Panc1 (cell line): ENCODE measurements around the gene RBFOX1. TPM values are rescaled to one million over a fixed set of nuclear protein-coding genes. Genes with fewer than 3 reads are reported as not detected.

Experiments used
- ATAC-seq: fragments of 200-7000 bp; cut with Tn5 transposase; 2 replicates; pipeline ENCODE4 v1.9.1; 2020; ENCODE audit warnings: mild to moderate bottlenecking, moderate library complexity
- BruUV-seq: library from RNA; stranded (reverse); fragments of 400-500 nt; replicated peaks from 2 replicates; lab custom pipeline; 2021; lab: Mats Ljungman, UMichigan
- CTCF ChIA-PET: fragments of 300-600 bp; sonication (Branson Sonifier 250); formaldehyde crosslinking; loops from one replicate; lab custom pipeline; 2022; ENCODE audit warnings: antibody characterized with exemption; lab: Charles Lee
- POLR2A ChIA-PET: fragments of 300-600 bp; sonication (Branson Sonifier 250); formaldehyde crosslinking; loops from one replicate; lab custom pipeline; 2022; ENCODE audit warnings: antibody characterized with exemption; lab: Charles Lee
- DNase-seq: peaks from one replicate; pipeline ENCODE4 v3.0.0-alpha.2; 2010; ENCODE audit warnings: low read depth, low spot score
- H3K27ac ChIP-seq: 2 replicates; pipeline ENCODE4 v1.5.1; 2011; ENCODE audit warnings: mild to moderate bottlenecking, low read length, inconsistent platforms
- H3K27me3 ChIP-seq: fragments of 200-500 bp; sonication (Bioruptor generic); 2 replicates; pipeline ENCODE4 v1.6.0; 2014; ENCODE audit warnings: low read length, inconsistent platforms; ENCODE audit not compliant: control insufficient read depth, insufficient read depth
- H3K36me3 ChIP-seq: fragments of 200-500 bp; sonication (Bioruptor generic); 2 replicates; pipeline ENCODE4 v1.5.1; 2014; ENCODE audit warnings: inconsistent platforms, mild to moderate bottlenecking, low read length, moderate library complexity; ENCODE audit not compliant: control insufficient read depth, insufficient read depth
- H3K4me1 ChIP-seq: 2 replicates; pipeline ENCODE4 v1.5.1; 2011; ENCODE audit warnings: inconsistent platforms, mild to moderate bottlenecking, low read length, moderate library complexity; ENCODE audit not compliant: control insufficient read depth, insufficient read depth
- H3K4me3 ChIP-seq, 2 experiments: 2 replicates each; pipeline ENCODE4 v1.5.1; 2011 to 2012; ENCODE audit warnings: low read depth in 2 of 2, low read length in 2 of 2, mild to moderate bottlenecking in 2 of 2, inconsistent platforms in 1 of 2, moderate library complexity in 1 of 2
- H3K9me3 ChIP-seq: fragments of 200-500 bp; sonication (Bioruptor generic); 2 replicates; pipeline ENCODE4 v1.5.1; 2014; ENCODE audit warnings: low read depth, mild to moderate bottlenecking, inconsistent platforms, low read length, moderate library complexity; ENCODE audit not compliant: control insufficient read depth, insufficient read depth
- CTCF ChIP-seq: fragments of 450-650 bp; IDR thresholded peaks from 2 replicates; pipeline ENCODE4 v1.5.1; 2017; ENCODE audit warnings: mild to moderate bottlenecking
- POLR2AphosphoS5 ChIP-seq: IDR thresholded peaks from 2 replicates; pipeline ENCODE4 v1.6.1; 2012; ENCODE audit warnings: mild to moderate bottlenecking, low read depth, low read length, moderate library complexity
- SIN3A ChIP-seq: IDR thresholded peaks from 2 replicates; pipeline ENCODE4 v1.6.1; 2012; ENCODE audit warnings: low read depth, mild to moderate bottlenecking, low read length, moderate library complexity, borderline replicate concordance; ENCODE audit not compliant: insufficient read depth
- TCF7L2 ChIP-seq: IDR thresholded peaks from 2 replicates; pipeline ENCODE4 v1.6.1; 2011; ENCODE audit warnings: mild to moderate bottlenecking, low read depth, low read length, inconsistent platforms
- in situ Hi-C: cut with HindIII; loops from 2 replicates; pipeline ENCODE4 v1.10.0; 2016; ENCODE audit warnings: low sequenced_read_pairs, low pct_unique_long_range_greater_than_20kb
- intact Hi-C: fragments of 100-400 bp; cut with micrococcal nuclease; formaldehyde crosslinking; loops from one replicate; pipeline ENCODE4 v1.10.0; 2022; ENCODE audit not compliant: unreplicated experiment
- total RNA-seq: library from RNA; stranded (reverse); gene quantifications from one replicate; pipeline ENCODE4 v1.2.1, GENCODE V29; 2021; ENCODE audit not compliant: unreplicated experiment
- TF ChIP-seq, protein P1 (sequence below), 2 experiments: IDR thresholded peaks; 2 replicates each; pipeline ENCODE4 v1.6.1; 2011 to 2012; ENCODE audit warnings: low read depth in 2 of 2, control low read depth in 1 of 2, low read length in 1 of 2, mild to moderate bottlenecking in 1 of 2, moderate library complexity in 1 of 2; ENCODE audit not compliant: insufficient read depth in 1 of 2

Gene RBFOX1
- total RNA-seq, 1 experiment from 2014 or later: not detected

GRCh38 chr16:7675628-7676027 lies 343.0 kb downstream of the RBFOX1 start:
- in situ Hi-C loops (no loop called here), intact Hi-C loops (no loop called here)
- Histone ChIP-seq H3K9me3 (no peaks in the 10 kb centered on the region), H3K27me3 (peaks cover 4% of the 10 kb centered on the region; the same call in 1 of the 2 replicates), H3K36me3 (no peaks in the 10 kb centered on the region), H3K4me3 (no peak overlapping the region), H3K4me1 (no peaks in the 10 kb centered on the region), H3K27ac (no peak overlapping the region)
- no peak for ATAC-seq
- TF ChIP-seq POLR2AphosphoS5: no peak
- TF ChIP-seq, protein P1, sequence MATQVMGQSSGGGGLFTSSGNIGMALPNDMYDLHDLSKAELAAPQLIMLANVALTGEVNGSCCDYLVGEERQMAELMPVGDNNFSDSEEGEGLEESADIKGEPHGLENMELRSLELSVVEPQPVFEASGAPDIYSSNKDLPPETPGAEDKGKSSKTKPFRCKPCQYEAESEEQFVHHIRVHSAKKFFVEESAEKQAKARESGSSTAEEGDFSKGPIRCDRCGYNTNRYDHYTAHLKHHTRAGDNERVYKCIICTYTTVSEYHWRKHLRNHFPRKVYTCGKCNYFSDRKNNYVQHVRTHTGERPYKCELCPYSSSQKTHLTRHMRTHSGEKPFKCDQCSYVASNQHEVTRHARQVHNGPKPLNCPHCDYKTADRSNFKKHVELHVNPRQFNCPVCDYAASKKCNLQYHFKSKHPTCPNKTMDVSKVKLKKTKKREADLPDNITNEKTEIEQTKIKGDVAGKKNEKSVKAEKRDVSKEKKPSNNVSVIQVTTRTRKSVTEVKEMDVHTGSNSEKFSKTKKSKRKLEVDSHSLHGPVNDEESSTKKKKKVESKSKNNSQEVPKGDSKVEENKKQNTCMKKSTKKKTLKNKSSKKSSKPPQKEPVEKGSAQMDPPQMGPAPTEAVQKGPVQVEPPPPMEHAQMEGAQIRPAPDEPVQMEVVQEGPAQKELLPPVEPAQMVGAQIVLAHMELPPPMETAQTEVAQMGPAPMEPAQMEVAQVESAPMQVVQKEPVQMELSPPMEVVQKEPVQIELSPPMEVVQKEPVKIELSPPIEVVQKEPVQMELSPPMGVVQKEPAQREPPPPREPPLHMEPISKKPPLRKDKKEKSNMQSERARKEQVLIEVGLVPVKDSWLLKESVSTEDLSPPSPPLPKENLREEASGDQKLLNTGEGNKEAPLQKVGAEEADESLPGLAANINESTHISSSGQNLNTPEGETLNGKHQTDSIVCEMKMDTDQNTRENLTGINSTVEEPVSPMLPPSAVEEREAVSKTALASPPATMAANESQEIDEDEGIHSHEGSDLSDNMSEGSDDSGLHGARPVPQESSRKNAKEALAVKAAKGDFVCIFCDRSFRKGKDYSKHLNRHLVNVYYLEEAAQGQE (IDR thresholded peaks at IDR 0.05; ENCODE audit: insufficient read depth in 1 of 2, low read depth in 2 of 2, low read length in 1 of 2): no peak
- no peak for TF ChIP-seq TCF7L2
- TF ChIP-seq CTCF: no peak
- no peak for TF ChIP-seq SIN3A
- no peak for DNase-seq
- POLR2A ChIA-PET: no interaction called here
- CTCF ChIA-PET: no interaction called here
- BruUV-seq: no TSS peak

- no peaks in the 10 kb centered on the region for H3K4me1 ChIP-seq
- H3K36me3 ChIP-seq: no peaks in the 10 kb centered on the region
- ChIA-PET CTCF (no interaction called here), POLR2A (interaction anchor here (0.6 kb wide), 1 partner anchor 906 kb away, joined by 4 read pairs; no protein-coding TSS in a partner anchor)
- intact Hi-C loops: no loop called here
- no TSS peak for BruUV-seq
- no peaks in the 10 kb centered on the region for H3K9me3 ChIP-seq
- no peak for TF ChIP-seq POLR2AphosphoS5
- ATAC-seq (no peak), DNase-seq (no peak)
- no peaks in the 10 kb centered on the region for H3K27me3 ChIP-seq
- no peak overlapping the region for H3K27ac ChIP-seq
- no peak overlapping the region for H3K4me3 ChIP-seq
- in situ Hi-C loops: no loop called here
Observed at GRCh38 chr16:7680296-7680695, 347.7 kb downstream of the RBFOX1 start.

DNA sequence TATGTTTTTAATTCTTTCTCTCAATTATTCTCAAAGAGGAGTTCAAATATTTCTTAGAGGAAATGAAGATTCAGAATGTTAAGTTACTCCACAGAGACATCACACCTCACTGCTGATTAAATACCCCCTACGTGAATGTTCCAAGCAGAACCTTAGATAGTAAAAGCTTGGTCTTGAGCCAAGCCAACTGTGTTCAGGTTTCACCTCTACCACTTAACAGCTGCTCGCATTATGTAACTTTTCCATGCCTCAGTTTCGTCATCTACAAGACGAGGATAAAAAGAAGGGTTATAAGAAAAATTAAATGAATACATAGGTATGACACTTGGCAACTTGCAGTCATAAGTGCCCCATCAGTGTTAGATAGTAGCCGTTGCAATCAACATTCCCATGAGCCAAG lies 356.2 kb downstream of the RBFOX1 start:
- TF ChIP-seq, protein P1 (IDR thresholded peaks at IDR 0.05; ENCODE audit: insufficient read depth in 1 of 2, low read depth in 2 of 2, low read length in 1 of 2): no peak
- no peak for TF ChIP-seq TCF7L2
- TF ChIP-seq SIN3A: no peak

More for the DNA sequence above, 356.2 kb downstream of the RBFOX1 start:
- H3K27ac ChIP-seq: no peak overlapping the region
- BruUV-seq: no TSS peak
- no peak for DNase-seq
- CTCF ChIA-PET: no interaction called here
- no peak for ATAC-seq
- intact Hi-C loops (no loop called here), in situ Hi-C loops (no loop called here)
- H3K27me3 ChIP-seq: no peaks in the 10 kb centered on the region
- H3K4me3 ChIP-seq: no peak overlapping the region
- no peaks in the 10 kb centered on the region for H3K36me3 ChIP-seq
- no peaks in the 10 kb centered on the region for H3K9me3 ChIP-seq
- POLR2A ChIA-PET: no interaction called here
- no peaks in the 10 kb centered on the region for H3K4me1 ChIP-seq
